ENCODE results near the gene EIPR1. TPM values are rescaled to one million over a fixed set of nuclear protein-coding genes. Genes with fewer than 3 reads are reported as not detected.
"Not testable (repeated sequence)": the region's sequence is repeated elsewhere in the genome, so short reads cannot be mapped to it uniquely, and the experiment has no call there.

The EIPR1 gene
- total RNA-seq, 2 experiments from 2014 or later, result 38.2 to 40.5 TPM

DNA sequence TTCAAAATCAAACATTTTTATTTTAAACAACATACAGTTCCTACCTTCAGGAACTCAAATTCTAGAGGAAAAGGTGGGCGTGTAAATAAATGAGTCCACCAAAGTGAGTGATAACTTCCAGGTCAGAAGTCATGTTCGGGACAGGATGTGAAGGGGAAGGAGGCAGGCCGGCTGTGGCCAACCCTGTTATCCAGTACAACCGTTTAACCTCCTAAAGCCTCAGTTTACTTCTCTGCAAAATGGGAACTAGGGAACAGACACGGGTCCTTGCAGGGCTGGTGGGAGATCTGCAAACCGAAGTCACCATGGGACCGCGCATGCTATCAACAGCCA is 373 bp downstream of the EIPR1 start:
- peak overlapping the region; percentile 98 for H3K4me3 Mint-ChIP-seq
- H3K36me3 Mint-ChIP-seq, result peaks cover 16% of the 10 kb centered on the region
- intact Hi-C loops (cut with micrococcal nuclease), result loop anchor here (1.0 to 2.0 kb wide), 3 partner anchors 154 to 274 kb away; partner anchors contain the start of gene RPS7
- ChIA-PET POLR2A (interaction anchor here (0.7 to 1.4 kb wide), 4 partner anchors 13 to 695 kb away, joined by 3 to 5 read pairs (median 4); no protein-coding TSS in a partner anchor), CTCF (interaction anchor here (1.6 kb wide), 1 partner anchor 274 kb away, joined by 7 read pairs; no protein-coding TSS in a partner anchor)
- H3K9me3 Mint-ChIP-seq, result no peaks in the 10 kb centered on the region
- peak overlapping the region; percentile 97 for H3K27ac Mint-ChIP-seq
- H3K27me3 Mint-ChIP-seq, result no peaks in the 10 kb centered on the region
- H3K4me1 Mint-ChIP-seq (ENCODE audit: low read depth), result peaks cover 39% of the 10 kb centered on the region
- DNase-seq, result peak; percentile 59

- DNase-seq, result no peak
- no peaks in the 10 kb centered on the region for H3K27me3 Mint-ChIP-seq
- CTCF ChIA-PET, result interaction anchor here (1.6 kb wide), 1 partner anchor 275 kb away, joined by 7 read pairs; no protein-coding TSS in a partner anchor
- intact Hi-C loops (cut with micrococcal nuclease), result loop anchor here (1.0 to 2.0 kb wide), 3 partner anchors 154 to 274 kb away; partner anchors contain the start of gene RPS7
- POLR2A ChIA-PET, result interaction anchor here (0.7 kb wide), 2 partner anchors 154 to 236 kb away, joined by 4 read pairs; no protein-coding TSS in a partner anchor
- peaks cover 38% of the 10 kb centered on the region for H3K4me1 Mint-ChIP-seq (ENCODE audit: low read depth)
- H3K36me3 Mint-ChIP-seq, result peaks cover 15% of the 10 kb centered on the region
- peak overlapping the region; percentile 97 for H3K27ac Mint-ChIP-seq
- peak overlapping the region; percentile 98 for H3K4me3 Mint-ChIP-seq
- H3K9me3 Mint-ChIP-seq, result no peaks in the 10 kb centered on the region
Measured at GRCh38 chr2:3376821-3377220, 797 bp downstream of the EIPR1 start.

DNA sequence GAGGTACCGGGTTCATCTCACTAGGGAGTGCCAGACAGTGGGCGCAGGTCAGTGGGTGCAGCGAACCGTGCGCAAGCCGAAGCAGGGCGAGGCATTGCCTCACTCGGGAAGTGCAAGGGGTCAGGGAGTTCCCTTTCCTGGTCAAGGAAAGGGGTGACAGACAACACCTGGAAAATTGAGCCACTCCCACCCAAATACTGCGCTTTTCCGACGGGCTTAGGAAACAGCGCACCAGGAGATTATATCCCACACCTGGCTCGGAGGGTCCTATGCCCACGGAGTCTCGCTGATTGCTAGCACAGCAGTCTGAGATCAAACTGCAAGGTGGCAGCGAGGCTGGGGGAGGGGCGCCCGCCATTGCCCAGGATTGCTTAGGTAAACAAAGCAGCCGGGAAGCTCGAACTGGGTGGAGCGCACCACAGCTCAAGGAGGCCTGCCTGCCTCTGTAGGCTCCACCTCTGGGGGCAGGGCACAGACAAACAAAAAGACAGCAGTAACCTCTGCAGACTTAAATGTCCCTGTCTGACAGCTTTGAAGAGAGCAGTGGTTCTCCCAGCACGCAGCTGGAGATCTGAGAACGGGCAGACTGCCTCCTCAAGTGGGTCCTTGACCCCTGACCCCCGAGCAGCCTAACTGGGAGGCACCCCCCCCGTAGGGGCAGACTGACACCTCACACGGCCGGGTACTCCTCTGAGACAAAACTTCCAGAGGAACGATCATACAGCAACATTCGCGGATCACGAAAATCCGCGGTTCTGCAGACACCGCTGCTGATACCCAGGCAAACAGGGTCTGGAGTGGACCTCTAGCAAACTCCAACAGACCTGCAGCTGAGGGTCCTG is 8.1 kb downstream of the EIPR1 start:
- CTCF ChIA-PET, result interaction anchor here (0.6 kb wide), 1 partner anchor 84 kb away, joined by 4 read pairs; no protein-coding TSS in a partner anchor
- DNase-seq; H3K9me3 Mint-ChIP-seq; H3K27me3 Mint-ChIP-seq; POLR2A ChIA-PET; H3K4me3 Mint-ChIP-seq; H3K27ac Mint-ChIP-seq; H3K4me1 Mint-ChIP-seq (ENCODE audit: low read depth); intact Hi-C loops (cut with micrococcal nuclease): not testable (repeated sequence)
- peaks cover 11% of the 10 kb centered on the region for H3K36me3 Mint-ChIP-seq

GRCh38 chr2:3368261-3368722 is 9.3 kb downstream of the EIPR1 start:
- Mint-ChIP-seq H3K27me3 (no peaks in the 10 kb centered on the region), H3K4me1 (ENCODE audit: low read depth) (peaks cover 8% of the 10 kb centered on the region), H3K36me3 (peaks cover 11% of the 10 kb centered on the region), H3K27ac (no peak overlapping the region), H3K9me3 (no peaks in the 10 kb centered on the region), H3K4me3 (no peak overlapping the region)
- ChIA-PET CTCF (no interaction called here), POLR2A (no interaction called here)
- intact Hi-C loops (cut with micrococcal nuclease), result no loop called here
- DNase-seq, result no peak

- ChIA-PET POLR2A (no interaction called here), CTCF (no interaction called here)
- H3K9me3 Mint-ChIP-seq, result no peaks in the 10 kb centered on the region
- no peak for DNase-seq
- no peak overlapping the region for H3K4me3 Mint-ChIP-seq
- no peaks in the 10 kb centered on the region for H3K27me3 Mint-ChIP-seq
- H3K36me3 Mint-ChIP-seq, result peaks cover 11% of the 10 kb centered on the region
- H3K27ac Mint-ChIP-seq, result no peak overlapping the region
- H3K4me1 Mint-ChIP-seq (ENCODE audit: low read depth), result peaks cover 14% of the 10 kb centered on the region
- intact Hi-C loops (cut with micrococcal nuclease), result no loop called here
Measured at GRCh38 chr2:3365219-3365618, 12.4 kb downstream of the EIPR1 start.

- intact Hi-C loops (cut with micrococcal nuclease), result no loop called here
- H3K27me3 Mint-ChIP-seq, result no peaks in the 10 kb centered on the region
- ChIA-PET POLR2A (no interaction called here), CTCF (no interaction called here)
- H3K4me1 Mint-ChIP-seq (ENCODE audit: low read depth), result peaks cover 17% of the 10 kb centered on the region
- DNase-seq, result no peak
- no peak overlapping the region for H3K4me3 Mint-ChIP-seq
- no peaks in the 10 kb centered on the region for H3K36me3 Mint-ChIP-seq
- no peak overlapping the region for H3K27ac Mint-ChIP-seq
- no peaks in the 10 kb centered on the region for H3K9me3 Mint-ChIP-seq
Measured at GRCh38 chr2:3361518-3362389, 15.9 kb downstream of the EIPR1 start.

GRCh38 chr2:3357926-3358325 is 19.7 kb downstream of the EIPR1 start:
- Mint-ChIP-seq H3K4me3 (no peak overlapping the region), H3K36me3 (peaks cover 13% of the 10 kb centered on the region), H3K9me3 (no peaks in the 10 kb centered on the region), H3K4me1 (ENCODE audit: low read depth) (peaks cover 10% of the 10 kb centered on the region), H3K27ac (no peak overlapping the region), H3K27me3 (no peaks in the 10 kb centered on the region)
- POLR2A ChIA-PET, result no interaction called here
- CTCF ChIA-PET, result no interaction called here
- intact Hi-C loops (cut with micrococcal nuclease), result no loop called here
- no peak for DNase-seq

GRCh38 chr2:3357446-3357845 is 20.2 kb downstream of the EIPR1 start:
- H3K9me3 Mint-ChIP-seq, CTCF ChIA-PET: not testable (repeated sequence)

DNA sequence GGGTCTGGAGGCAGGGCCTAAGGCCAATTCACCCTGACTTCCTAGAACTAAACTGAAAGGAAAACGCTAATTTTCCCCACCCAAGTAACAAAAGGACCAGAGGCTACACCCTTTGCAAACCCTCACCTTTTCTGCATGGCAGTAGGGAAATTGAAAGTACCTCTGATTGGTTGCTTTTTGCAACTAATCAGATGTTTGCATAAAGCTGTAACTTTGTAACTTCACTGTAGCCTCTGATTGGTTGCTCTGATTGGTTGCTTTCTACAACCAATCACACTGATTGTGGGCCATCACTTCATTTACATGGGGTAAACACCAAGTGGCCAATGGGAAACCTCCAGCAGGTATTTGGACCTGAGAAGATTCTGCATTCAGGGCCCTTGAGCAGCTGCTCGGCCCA is 20.8 kb downstream of the EIPR1 start:
- peaks cover 9% of the 10 kb centered on the region for H3K4me1 Mint-ChIP-seq (ENCODE audit: low read depth)
- no peaks in the 10 kb centered on the region for H3K27me3 Mint-ChIP-seq
- no peak for DNase-seq
- peaks cover 22% of the 10 kb centered on the region for H3K36me3 Mint-ChIP-seq
- peaks cover 8% of the 10 kb centered on the region for H3K9me3 Mint-ChIP-seq
- ChIA-PET CTCF (no interaction called here), POLR2A (no interaction called here)
- H3K27ac Mint-ChIP-seq, result no peak overlapping the region
- intact Hi-C loops (cut with micrococcal nuclease), result no loop called here
- H3K4me3 Mint-ChIP-seq, result no peak overlapping the region

More at GRCh38 chr2:3357446-3357845, 20.2 kb downstream of the EIPR1 start:
- H3K36me3 Mint-ChIP-seq, result peaks cover 17% of the 10 kb centered on the region
- H3K27me3 Mint-ChIP-seq; DNase-seq; H3K4me3 Mint-ChIP-seq; POLR2A ChIA-PET; H3K27ac Mint-ChIP-seq; H3K4me1 Mint-ChIP-seq (ENCODE audit: low read depth); intact Hi-C loops (cut with micrococcal nuclease): not testable (repeated sequence)

- Mint-ChIP-seq H3K27me3 (no peaks in the 10 kb centered on the region), H3K4me1 (ENCODE audit: low read depth) (peaks cover 7% of the 10 kb centered on the region)
- CTCF ChIA-PET, result no interaction called here
Measured at GRCh38 chr2:3355951-3356569, 21.6 kb downstream of the EIPR1 start.

DNA sequence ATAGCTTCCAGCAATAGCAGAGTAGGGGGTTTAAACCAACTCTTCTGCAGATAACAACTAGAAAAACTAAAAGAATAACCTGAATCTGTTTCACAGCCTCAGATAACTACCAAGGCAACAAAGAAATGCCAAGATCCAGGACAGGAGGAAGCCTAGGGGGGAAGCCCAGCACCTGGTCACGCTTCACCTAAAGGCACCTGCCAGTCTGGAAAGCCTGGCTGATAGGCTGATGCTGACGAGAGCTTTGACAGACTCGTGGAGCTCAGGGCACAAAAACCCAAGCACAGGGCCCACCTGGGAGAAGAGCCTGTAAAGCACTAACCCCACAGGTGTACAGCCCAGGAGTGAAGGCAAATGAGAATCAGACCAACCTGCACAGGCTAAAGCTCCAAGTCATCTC is 22.6 kb downstream of the EIPR1 start:
- no peak overlapping the region for H3K27ac Mint-ChIP-seq
- peaks cover 35% of the 10 kb centered on the region for H3K36me3 Mint-ChIP-seq
- ChIA-PET POLR2A (no interaction called here), CTCF (no interaction called here)
- intact Hi-C loops (cut with micrococcal nuclease), result no loop called here
- no peaks in the 10 kb centered on the region for H3K27me3 Mint-ChIP-seq
- H3K4me1 Mint-ChIP-seq (ENCODE audit: low read depth), result peaks cover 7% of the 10 kb centered on the region
- H3K4me3 Mint-ChIP-seq, result no peak overlapping the region
- DNase-seq, result no peak
- H3K9me3 Mint-ChIP-seq, result peaks cover 19% of the 10 kb centered on the region

More at GRCh38 chr2:3355951-3356569, 21.6 kb downstream of the EIPR1 start:
- DNase-seq, result no peak
- H3K27ac Mint-ChIP-seq, result no peak overlapping the region
- intact Hi-C loops (cut with micrococcal nuclease), result no loop called here
- peaks cover 12% of the 10 kb centered on the region for H3K9me3 Mint-ChIP-seq
- H3K4me3 Mint-ChIP-seq, result no peak overlapping the region
- POLR2A ChIA-PET, result no interaction called here
- H3K36me3 Mint-ChIP-seq, result peaks cover 26% of the 10 kb centered on the region

DNA sequence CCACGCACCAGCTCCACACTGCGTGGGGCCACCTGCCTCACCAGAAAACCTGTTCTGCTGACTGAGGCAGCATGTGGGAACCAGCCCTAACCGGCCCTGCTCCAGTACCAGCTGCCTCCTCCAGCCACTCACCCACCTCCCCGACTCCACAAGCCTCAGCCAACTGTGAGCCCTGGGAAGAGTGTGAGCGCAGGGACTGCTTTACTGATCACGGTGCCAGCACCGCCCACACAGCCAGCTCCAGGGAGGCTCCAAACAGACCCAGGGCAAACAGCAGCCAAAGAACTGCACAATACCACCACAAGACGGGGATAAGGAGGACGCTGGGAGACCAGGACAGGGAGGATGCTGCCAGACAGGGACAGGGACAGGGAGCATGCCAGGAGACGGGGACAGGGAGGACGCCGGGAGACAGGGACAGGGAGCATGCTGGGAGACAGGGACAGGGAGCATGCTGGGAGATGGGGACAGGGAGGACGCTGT is 28.4 kb downstream of the EIPR1 start:
- ChIA-PET CTCF (no interaction called here), POLR2A (no interaction called here)
- no peak for DNase-seq
- peaks cover 54% of the 10 kb centered on the region for H3K36me3 Mint-ChIP-seq
- no peaks in the 10 kb centered on the region for H3K4me1 Mint-ChIP-seq (ENCODE audit: low read depth)
- H3K27me3 Mint-ChIP-seq, result no peaks in the 10 kb centered on the region
- H3K4me3 Mint-ChIP-seq, result no peak overlapping the region
- peaks cover 23% of the 10 kb centered on the region for H3K9me3 Mint-ChIP-seq
- intact Hi-C loops (cut with micrococcal nuclease), result no loop called here
- no peak overlapping the region for H3K27ac Mint-ChIP-seq

Data from activated CD4-positive, alpha-beta memory T cell treated with anti-CD3 and anti-CD28 coated beads for 36 hours (primary cell).